Astrocyte of the hippocampus (primary cell): ENCODE results near the gene SH3BP2.
A peak's percentile ranks its signal among the peaks of the same experiment; 100 is the strongest.

ENCODE experiments used
- DNase-seq: peaks from one replicate; pipeline ENCODE4 v3.0.0; 2011; ENCODE audit warnings: low read depth, low spot score

The SH3BP2 gene

DNA sequence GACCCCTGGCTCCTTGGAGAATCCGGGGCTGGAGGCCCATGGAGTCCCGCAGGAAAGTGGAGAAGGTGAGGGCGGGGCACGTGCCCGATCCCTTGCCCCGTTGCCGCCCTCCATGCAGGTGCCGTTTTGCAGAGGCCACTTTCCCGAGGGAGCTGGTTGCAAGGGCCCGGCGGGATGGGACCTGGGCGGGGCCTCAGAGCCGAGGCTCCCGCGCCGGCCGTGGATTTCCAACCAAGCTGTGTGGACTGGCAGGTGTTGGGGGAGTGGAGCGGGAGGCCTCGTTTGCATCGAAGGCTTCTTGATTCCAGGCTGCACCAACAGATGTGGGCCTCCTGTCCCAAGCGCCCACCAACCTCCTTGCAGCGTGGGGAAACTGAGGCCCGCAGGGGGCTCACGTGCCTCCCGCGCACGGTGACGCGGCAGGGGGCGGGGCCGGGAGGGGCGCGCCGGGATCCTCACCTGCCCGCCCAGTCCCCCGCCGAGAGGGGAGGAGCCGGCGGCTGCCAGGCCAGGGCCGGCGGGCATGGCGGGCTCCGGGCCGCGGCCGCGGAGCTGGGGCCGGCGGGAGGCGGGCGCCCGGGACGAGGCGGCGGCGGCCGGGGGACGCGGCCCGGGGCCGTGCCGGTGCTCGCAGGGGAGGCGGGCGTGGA is 24.9 kb downstream of the SH3BP2 start:
- peak; percentile 72 for DNase-seq

DNA sequence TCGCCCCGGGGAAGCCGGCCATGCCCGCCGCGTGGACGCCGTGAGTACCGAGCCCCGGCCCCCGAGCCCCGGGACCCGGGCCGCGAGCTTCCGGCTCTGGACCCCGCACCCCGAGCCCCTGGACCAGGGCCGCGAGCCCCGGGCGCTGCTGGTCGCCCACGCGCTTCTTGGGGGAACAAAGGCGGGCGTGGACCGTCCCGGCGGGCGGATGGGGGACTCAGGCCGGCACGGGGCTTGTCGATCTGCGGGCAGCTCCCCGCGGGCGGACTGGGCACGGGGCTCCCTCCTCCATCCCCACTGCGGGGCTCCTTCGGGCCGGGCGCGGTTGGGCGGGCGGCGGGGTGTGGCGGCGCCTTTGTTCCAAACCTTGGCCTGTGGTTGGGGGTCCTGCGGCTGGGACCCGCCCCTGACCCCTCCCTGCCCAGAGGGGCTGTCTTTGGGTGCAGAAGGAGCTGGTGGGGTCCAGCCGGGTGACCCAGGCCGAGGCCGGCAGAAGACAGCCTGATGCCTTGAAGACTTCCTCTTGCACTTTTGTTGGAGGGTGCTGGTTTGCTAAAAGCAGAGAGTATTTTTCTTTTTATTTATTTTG is 25.6 kb downstream of the SH3BP2 start:
- peak; percentile 47 for DNase-seq

DNA sequence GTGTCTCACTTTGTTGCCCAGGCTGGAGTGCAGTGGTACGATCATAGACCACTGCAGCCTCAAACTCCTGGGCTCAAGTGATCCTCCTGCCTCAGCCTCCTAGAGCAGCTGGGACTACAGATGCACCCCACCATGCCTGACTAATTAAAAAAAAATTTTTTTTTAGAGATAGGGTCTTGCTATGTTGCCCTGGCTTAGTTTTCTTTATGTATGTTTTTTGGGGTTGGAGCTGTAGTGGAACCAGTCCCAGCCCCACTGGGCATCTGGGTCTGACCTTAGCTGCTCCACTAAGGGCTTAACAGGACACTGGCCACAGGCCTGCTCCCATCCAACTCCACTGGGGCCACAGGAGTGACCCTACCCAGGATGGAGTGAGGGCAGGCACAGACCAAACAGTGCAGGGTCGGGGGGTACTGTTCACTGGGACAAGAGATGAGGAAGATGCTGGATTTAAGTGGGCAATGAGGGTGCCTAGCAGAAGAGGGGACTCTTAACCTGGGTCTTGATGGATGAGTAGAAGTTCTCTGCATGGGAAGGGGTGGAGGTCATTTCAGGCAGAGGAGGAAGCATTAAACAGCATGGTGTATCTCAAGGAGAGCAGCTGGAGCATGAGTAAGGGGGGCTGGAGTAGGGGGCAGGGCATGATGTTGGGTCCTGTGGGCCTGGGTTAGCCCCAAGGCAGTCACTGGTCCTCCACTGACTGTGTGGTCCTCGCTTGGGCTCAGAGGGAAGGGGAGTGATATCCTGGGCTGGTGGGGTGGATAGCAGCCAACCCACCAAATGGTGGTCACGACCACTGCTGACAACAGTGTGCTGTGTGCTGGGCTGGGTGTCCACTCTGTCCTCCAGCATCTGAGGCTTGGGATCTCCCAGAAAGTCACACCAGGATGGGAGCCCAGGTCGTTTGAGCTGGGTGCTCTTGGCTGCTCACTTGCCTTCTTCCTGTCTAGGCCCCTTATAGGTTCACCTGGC is 26.6 kb downstream of the SH3BP2 start:
- DNase-seq, result no peak

DNA sequence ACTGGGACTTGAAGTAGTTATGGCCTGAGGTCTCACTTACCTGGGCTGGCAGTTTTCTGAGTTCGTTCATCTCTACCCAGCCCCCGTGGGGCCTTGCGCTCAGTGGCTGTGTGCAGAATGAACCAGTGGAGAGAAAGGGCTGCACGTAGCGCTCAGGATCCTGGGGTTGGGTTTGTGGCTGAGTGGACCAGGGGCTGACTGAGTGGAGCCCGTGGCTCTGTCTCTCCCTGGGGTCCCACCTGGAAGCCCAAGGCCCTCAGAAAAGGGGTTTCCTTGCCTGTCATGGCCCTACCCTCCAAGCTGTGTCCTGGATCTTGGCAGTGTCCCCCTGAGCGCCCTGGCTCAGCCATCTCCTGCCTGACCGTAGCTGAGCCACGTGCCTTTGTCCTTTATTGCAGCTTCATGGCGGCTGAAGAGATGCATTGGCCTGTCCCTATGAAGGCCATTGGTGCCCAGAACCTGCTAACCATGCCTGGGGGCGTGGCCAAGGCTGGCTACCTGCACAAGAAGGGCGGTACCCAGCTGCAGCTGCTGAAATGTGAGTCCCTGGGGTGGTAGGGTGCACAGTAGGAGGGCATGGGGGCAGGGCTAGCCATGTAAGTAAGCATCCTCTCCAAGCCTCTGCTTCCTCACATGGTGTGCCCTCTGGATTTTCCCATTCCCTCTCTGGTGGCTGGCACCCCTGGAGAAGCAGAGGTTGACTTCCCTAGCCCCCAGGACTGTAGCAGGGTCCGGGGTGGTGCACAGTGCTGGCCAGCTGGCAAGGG is 27.5 kb downstream of the SH3BP2 start:
- no peak for DNase-seq

DNA sequence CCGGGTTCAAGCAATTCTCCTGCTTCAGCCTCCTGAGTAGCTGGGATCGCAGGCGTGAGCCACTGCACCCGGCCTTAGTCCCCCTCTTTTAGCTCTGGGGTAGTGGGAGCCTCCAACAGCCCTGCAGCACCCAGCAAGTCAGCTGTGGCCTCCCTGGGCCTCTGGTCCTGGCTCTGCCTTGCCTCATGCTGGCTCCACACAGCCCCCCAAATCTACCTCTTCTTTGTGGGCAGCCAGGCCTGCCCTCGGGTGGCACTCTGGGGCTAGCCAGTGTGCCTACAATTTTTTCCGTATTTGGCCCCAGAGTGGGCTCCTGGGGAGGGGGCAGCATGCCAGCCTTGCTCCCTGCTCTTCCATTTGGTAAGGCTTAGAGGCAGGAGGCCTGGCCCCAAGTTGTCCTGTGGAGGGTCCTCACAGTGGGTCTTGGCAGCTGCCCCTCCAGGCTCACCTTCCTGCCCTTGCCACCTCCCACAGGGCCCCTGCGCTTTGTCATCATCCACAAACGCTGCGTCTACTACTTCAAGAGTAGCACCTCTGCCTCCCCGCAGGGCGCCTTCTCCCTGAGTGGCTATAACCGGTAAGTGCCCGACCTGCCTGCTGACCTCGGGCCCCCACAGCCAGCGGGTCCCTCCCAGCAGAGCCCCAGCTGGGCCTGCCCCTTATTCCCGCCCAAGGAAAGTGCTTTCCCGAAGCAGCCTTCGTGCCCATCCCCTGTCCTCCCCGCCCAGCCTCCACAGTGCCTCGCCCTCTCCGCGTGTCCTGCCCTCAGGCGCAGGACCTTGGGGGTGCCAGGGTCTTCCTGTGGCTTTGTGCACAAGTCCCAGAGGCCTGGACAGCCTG is 29.8 kb downstream of the SH3BP2 start:
- no peak for DNase-seq

DNA sequence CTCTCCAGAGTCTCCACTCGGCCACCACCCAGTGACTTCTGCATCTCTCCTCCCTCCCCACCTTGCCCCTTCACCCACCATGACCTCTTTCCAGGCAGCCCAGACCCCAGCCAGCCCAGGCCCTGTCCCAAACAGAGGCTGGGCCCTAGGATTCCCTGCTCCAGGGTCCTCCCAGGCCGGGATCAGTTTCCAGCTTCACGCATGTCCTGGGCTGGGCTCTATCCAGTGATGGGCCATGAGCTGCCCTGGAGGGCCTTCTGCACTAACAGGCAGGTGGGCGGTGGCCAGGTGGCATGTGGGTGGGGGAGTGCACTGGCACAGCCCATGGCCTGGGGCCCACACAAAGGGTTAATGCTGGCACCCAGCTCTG is 30.4 kb downstream of the SH3BP2 start:
- no peak for DNase-seq

DNA sequence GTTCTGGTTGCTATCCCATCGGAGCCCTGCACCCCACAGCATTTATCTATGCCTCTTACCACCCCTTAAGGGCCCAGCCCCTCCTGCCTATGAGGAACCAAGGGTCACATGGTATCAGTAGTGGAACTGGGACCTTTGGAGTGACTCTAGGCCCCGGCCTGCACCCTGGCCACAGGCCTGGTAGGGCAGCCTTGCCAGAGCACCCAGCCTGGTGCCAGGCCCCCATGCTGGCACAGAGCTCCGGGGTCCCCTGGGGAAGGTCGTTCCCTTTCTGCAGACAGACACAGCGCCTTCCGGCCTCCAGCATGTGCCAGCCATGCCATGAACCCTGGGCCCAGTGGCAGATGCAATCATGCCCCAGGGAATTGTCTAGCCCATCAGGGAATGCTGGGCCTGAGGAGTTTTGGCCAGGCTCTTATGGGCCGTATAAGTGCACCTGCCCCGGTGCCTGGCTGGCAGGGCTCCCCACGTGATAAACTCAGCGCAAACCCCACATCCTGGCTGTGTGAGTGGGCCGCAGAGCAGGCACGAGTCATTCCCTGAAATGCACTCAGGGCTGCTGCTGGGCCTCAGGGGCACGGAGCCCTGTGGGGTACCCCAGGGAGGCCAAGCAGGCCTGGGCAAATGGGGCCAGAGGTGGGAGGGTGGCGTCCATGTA is 30.9 kb downstream of the SH3BP2 start:
- no peak for DNase-seq

DNA sequence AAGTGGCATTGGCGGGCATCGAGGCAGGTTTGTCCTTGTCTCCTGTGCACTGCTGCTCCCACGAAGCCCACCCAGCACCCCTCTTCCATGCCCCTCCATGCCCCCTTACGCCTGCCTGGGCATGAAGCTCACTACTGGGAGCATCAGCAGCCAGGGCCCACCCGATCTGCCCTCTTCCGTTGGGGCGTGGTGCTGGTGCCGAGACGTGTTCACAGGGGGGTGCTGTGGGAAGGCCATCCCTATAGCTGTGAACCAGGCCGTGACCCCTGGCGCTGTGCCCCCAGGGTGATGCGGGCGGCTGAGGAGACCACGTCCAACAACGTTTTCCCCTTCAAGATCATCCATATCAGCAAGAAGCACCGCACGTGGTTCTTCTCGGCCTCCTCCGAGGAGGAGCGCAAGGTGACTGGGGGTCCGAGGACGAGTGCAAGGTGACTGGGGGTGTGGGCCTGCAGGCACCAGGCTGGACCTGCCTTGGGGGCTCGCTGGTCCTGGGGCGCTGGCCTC is 31.5 kb downstream of the SH3BP2 start:
- no peak for DNase-seq

DNA sequence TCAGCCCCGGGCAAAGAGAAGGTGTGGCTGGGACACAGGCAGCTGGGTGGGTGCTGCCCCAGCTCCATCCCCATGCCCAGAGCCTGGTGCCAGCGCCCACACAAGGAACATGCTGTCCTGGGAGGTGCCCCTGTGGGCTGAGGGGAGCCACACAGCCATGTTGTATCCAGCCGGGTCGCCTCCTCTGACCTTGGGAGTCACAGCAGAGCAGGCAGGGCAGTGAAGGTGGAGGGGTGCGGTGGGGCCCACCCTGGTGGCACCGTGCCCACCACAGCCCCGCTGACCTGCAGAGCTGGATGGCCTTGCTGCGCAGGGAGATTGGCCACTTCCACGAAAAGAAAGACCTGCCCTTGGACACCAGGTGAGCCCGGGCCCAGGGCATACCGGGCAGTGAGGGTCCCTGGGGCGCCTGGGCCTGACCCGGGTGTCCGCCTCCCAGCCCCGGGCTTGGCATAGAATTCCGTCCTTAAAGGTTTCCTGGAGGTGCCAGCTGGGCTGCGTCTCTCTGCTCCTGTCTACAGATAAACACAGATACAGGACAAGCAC is 32.0 kb downstream of the SH3BP2 start:
- no peak for DNase-seq

DNA sequence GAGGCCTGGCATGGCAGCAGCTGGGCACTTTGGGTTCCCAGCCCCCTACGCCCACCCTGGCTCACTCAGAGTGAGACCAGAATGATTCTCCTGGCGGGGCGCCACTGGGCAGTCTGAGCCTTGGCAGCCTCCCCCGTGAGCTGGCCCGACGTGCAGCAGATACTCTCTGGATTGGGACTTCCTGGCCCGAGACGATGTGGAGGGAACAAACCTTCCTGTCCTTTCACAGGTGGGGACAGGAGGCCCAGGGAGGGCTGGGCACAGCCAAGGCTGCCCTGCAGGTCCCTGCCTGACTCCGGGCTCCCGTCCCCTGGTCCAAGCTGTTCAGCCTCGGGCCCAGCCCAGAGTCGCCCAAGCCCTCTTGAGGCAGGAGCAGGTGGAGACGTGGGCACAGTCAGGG is 32.9 kb downstream of the SH3BP2 start:
- DNase-seq, result peak; percentile 37

DNA sequence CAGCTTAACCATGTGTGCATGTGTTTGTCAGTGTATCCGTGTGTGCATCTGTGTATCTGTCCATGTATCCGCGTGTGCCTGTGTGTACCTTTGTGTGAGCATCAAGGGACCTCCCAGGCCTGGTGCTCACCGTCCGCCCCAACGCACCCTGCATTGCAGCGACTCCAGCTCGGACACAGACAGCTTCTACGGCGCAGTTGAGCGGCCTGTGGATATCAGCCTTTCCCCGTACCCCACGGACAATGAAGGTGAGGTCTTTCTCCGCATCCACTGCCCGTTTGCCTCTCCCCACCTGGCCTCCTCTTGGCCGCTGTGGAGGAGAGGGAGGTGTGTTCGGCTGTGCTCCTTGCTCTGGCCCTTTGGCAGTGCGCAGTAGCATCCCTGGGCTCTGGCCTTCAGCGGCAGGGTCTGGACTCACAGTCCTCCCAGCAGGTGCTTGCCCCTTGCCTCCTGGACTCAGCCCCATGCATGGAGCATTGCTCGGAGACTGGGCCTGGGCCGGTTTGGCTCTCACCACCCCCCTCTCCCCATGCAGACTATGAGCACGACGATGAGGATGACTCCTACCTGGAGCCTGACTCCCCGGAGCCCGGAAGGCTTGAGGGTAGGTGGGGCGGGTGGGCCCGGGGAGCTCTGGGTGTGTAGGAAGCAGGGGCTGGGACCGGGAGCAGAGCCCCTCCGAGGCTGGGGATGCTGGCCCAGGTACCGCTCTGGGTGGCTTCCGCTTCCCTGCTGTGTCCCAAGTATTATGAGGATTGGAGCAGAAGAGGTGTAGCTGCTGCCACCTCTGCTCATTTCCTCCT is 34.4 kb downstream of the SH3BP2 start:
- DNase-seq, result no peak

DNA sequence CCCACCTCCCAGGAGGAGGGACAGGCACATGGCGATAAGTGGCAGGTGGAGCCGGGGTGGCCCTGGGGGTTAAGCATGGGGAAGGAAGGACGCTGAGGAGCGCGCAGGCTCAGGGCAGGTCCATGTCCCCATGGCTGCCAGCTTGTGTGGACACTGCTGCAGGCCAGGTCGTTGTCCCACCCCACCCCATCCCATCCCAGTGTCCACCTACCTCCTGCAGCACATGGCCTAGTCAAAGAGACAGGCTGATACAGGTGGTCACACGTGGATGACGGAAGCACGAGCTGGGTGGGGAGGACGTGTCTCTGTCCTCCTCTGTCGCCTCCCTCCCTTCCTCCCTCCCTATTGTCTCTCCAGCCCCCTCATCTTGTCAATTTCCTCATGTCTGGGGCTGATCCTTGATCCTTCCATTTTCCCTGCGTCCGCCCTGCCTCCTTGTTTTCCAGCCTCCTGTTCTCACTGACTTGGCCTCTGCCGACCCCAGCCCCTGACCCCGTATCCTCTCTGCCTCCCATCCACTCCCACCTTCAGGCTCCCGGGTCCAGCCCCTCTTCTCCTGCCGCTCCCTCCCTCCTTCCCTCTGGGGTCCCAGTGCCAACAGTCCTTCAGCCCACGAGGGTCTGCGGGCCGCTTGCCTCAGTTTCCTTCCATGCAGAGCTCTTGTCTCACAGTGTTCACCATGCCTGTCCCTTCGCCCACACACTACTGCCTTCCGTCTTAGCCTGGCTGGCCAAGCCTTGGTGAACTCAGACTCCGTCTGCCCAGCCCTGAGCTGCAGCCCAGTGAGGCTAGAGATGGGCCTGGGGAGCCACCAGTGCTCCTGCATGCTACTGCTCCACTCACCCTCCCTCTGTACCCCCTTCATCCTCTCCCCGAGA is 35.2 kb downstream of the SH3BP2 start:
- DNase-seq, result no peak

DNA sequence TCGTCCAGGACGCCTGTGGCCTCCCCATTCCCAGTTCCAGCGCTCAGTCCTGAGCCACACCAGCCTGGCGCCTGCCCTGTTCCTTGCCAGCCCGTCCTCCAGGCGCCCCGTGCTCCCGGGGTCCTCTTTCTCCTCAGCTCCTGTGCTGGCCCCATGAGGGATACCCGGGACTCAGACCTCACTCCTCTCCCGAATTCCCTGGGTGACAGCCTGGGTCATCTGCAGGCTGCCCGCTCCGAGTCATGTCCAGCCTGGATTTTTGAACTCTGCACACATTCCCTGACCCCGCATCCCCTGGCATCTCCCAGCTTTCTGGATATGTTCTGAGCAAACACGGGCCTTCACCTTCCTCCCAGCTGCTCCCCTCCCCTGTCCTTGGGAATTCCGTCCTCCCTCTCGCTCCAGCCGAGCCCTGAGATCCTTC is 35.9 kb downstream of the SH3BP2 start:
- no peak for DNase-seq

DNA sequence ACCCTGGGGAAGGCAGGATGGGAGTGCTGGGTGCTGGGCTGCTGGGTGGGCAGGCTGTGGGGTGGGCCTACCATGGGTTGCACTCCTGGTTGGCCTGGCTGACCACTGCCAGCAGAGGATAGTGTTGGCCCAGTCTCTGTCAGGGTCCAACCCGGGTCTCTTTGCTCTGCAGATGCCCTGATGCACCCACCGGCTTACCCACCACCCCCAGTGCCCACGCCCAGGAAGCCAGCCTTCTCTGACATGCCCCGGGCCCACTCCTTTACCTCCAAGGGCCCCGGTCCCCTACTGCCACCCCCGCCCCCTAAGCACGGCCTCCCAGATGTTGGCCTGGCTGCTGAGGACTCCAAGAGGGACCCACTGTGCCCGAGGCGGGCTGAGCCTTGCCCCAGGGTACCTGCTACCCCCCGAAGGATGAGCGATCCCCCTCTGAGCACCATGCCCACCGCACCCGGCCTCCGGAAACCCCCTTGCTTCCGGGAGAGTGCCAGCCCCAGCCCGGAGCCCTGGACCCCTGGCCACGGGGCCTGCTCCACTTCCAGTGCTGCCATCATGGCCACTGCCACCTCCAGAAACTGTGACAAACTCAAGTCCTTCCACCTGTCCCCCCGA is 36.5 kb downstream of the SH3BP2 start:
- DNase-seq, result no peak

DNA sequence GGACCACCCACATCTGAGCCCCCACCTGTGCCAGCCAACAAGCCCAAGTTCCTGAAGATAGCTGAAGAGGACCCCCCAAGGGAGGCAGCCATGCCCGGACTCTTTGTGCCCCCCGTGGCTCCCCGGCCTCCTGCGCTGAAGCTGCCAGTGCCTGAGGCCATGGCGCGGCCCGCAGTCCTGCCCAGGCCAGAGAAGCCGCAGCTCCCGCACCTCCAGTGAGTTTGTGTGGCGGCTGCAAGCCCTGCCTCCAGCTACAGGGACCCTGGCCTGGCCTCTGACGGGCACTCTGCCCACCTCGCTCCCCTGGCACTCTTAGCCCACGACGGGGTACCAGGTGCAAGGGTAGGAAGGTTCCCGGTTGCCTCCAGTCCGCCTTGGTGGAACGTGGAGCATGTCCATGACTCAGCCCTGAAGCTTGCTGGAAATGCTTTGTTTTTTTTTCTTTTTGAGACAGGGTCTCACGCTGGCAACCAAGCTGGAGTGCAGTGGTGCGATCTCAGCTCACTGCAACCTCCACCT is 37.1 kb downstream of the SH3BP2 start:
- peak; percentile 71 for DNase-seq

DNA sequence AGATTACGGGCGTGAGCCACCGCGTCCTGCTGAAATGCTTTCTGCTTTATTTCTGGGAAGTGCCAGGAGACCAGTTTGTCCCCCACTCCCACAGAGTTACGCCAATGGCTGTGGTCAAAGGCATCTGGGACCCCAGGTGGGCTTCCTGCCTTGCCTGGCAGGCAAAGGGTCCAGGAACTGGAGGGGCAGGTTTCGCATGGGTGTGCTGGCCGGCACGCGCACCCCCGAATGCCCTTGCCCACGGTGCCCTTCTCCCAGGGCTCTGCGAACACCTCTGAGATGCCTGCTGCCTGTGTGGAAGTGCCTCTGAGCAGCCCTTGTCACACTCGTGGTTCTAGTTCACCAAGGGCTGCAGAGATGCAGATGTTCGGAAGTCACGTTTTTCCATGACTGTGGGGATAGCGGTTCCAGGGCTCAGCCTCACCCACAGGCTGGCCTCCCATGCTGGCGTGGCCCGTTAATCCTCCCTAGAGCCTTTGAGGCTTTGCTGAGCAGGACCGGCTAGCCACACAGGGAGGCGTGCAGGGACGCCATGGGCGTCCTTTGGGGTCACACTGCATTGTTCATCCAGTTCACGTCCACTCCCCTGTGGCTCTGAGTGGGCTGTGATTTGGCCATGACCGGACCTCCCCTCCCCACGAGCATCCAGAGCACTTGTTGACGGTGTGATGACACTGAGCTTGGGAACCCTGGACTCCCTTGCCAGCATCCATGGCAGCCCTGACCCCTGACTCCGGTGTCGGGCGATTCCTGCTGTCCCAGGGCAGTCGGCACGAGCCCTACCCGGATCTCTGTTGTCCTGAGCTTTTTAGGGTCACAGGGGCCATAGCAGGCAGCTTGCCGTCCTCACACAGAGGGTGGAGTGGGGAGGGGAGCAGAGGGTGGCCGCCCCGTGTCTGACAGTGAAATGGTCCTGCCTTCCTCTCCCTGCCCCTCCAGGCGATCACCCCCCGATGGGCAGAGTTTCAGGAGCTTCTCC is 38.0 kb downstream of the SH3BP2 start:
- DNase-seq, result no peak
